Chondrocyte (in vitro differentiated cells): ENCODE results near the gene FOXO6. TPM values are rescaled to one million over a fixed set of nuclear protein-coding genes. Genes with fewer than 3 reads are reported as not detected.

Experiments used
- DNase-seq: peaks from one replicate; pipeline ENCODE4 v3.0.0; 2021; ENCODE audit warnings: mixed read lengths, low spot score
- H3K27ac Mint-ChIP-seq: one replicate; pipeline ENCODE4 v1.8.0; 2021; ENCODE audit warnings: mild to moderate bottlenecking, moderate library complexity, mixed read lengths; ENCODE audit not compliant: unreplicated experiment
- H3K27me3 Mint-ChIP-seq: 2 replicates; pipeline ENCODE4 v1.8.0; 2021; ENCODE audit warnings: low read depth, mixed read lengths
- H3K36me3 Mint-ChIP-seq: 2 replicates; pipeline ENCODE4 v1.8.0; 2021; ENCODE audit warnings: low read depth, mixed read lengths
- H3K4me1 Mint-ChIP-seq: 2 replicates; pipeline ENCODE4 v1.8.0; 2021; ENCODE audit warnings: low read depth, mild to moderate bottlenecking, mixed read lengths
- H3K4me3 Mint-ChIP-seq: one replicate; pipeline ENCODE4 v1.8.0; 2021; ENCODE audit warnings: mild to moderate bottlenecking, moderate library complexity, mixed read lengths; ENCODE audit not compliant: unreplicated experiment
- H3K9me3 Mint-ChIP-seq: 2 replicates; pipeline ENCODE4 v1.8.0; 2021; ENCODE audit warnings: low read depth, mixed read lengths
- CTCF ChIP-seq: fragments of 200-600 bp; sonication (generic); IDR thresholded peaks from 2 replicates; pipeline ENCODE4 v1.5.0; 2021; ENCODE audit warnings: antibody characterized with exemption, mild to moderate bottlenecking, moderate library complexity
- total RNA-seq: library from RNA; stranded (reverse); gene quantifications from 3 replicates; pipeline ENCODE4 v1.2.1, GENCODE V29; 2021

FOXO6 gene
- total RNA-seq, 1 donor from 2014 or later: 1.1 TPM

- Mint-ChIP-seq H3K27ac (no peak overlapping the region), H3K36me3 (no peaks in the 10 kb centered on the region), H3K4me1 (peaks cover 29% of the 10 kb centered on the region), H3K9me3 (no peaks in the 10 kb centered on the region), H3K27me3 (no peaks in the 10 kb centered on the region), H3K4me3 (no peak overlapping the region)
- DNase-seq: no peak
- TF ChIP-seq CTCF: no peak
Observed at GRCh38 chr1:41369531-41369930, 8.3 kb downstream of the FOXO6 start.

- H3K36me3 Mint-ChIP-seq: no peaks in the 10 kb centered on the region
- no peak overlapping the region for H3K4me3 Mint-ChIP-seq
- peaks cover 25% of the 10 kb centered on the region for H3K4me1 Mint-ChIP-seq
- H3K27ac Mint-ChIP-seq: no peak overlapping the region
- H3K27me3 Mint-ChIP-seq: no peaks in the 10 kb centered on the region
- no peak for DNase-seq
- no peak for TF ChIP-seq CTCF
- H3K9me3 Mint-ChIP-seq: no peaks in the 10 kb centered on the region
Observed at GRCh38 chr1:41370225-41370624, 9.0 kb downstream of the FOXO6 start.

- H3K27ac Mint-ChIP-seq: no peak overlapping the region
- H3K36me3 Mint-ChIP-seq: peaks cover under 1% of the 10 kb centered on the region
- no peaks in the 10 kb centered on the region for H3K27me3 Mint-ChIP-seq
- peaks cover 20% of the 10 kb centered on the region for H3K4me1 Mint-ChIP-seq
- H3K4me3 Mint-ChIP-seq: no peak overlapping the region
- H3K9me3 Mint-ChIP-seq: no peaks in the 10 kb centered on the region
- TF ChIP-seq CTCF: no peak
- DNase-seq: no peak
Observed at GRCh38 chr1:41370756-41371420, 9.7 kb downstream of the FOXO6 start.

- TF ChIP-seq CTCF: no peak
- Mint-ChIP-seq H3K9me3 (no peaks in the 10 kb centered on the region), H3K27ac (no peak overlapping the region), H3K4me3 (no peak overlapping the region), H3K36me3 (peaks cover 2% of the 10 kb centered on the region), H3K4me1 (peaks cover 17% of the 10 kb centered on the region), H3K27me3 (no peaks in the 10 kb centered on the region)
- DNase-seq: no peak
Observed at GRCh38 chr1:41371630-41372599, 10.7 kb downstream of the FOXO6 start.

GRCh38 chr1:41372600-41372993 is 11.4 kb downstream of the FOXO6 start:
- peaks cover 2% of the 10 kb centered on the region for H3K36me3 Mint-ChIP-seq
- no peak overlapping the region for H3K4me3 Mint-ChIP-seq
- no peak for TF ChIP-seq CTCF
- peaks cover 11% of the 10 kb centered on the region for H3K4me1 Mint-ChIP-seq
- H3K9me3 Mint-ChIP-seq: no peaks in the 10 kb centered on the region
- no peak for DNase-seq
- H3K27ac Mint-ChIP-seq: no peak overlapping the region
- no peaks in the 10 kb centered on the region for H3K27me3 Mint-ChIP-seq
